Right atrium auricular region (tissue), 2 donors: ENCODE results near the gene PCTP. TPM values are rescaled to one million over a fixed set of nuclear protein-coding genes. Genes with fewer than 3 reads are reported as not detected.
A peak's percentile ranks its signal among the peaks of the same experiment; 100 is the strongest.

ENCODE experiments used
- DNase-seq: peaks from one replicate; pipeline ENCODE4 v3.0.0-alpha.2; 2019; ENCODE audit warnings: low spot score
- H3K27ac ChIP-seq, 2 donors: fragments of 200-600 bp; sonication (generic); 1 replicate in 1 of 2; 2 replicates in 1 of 2; pipeline ENCODE4 v1.5.1; 2016 to 2019
- H3K27me3 ChIP-seq, 2 donors: fragments of 200-600 bp; sonication (generic); one replicate each; pipeline versions ENCODE4 v1.5.1 to v1.6.0; 2017 to 2019
- H3K36me3 ChIP-seq: fragments of 200-600 bp; sonication (generic); one replicate; pipeline ENCODE4 v1.5.1; 2016
- H3K4me1 ChIP-seq, 2 donors: fragments of 200-600 bp; sonication (generic); one replicate each; pipeline versions ENCODE4 v1.5.1 to v1.6.0; 2017 to 2019
- H3K4me3 ChIP-seq, 2 donors: fragments of 200-600 bp; sonication (generic); 1 replicate in 1 of 2; 2 replicates in 1 of 2; pipeline ENCODE4 v1.5.1; 2017 to 2019; ENCODE audit warnings: mild to moderate bottlenecking in 1 of 2, moderate library complexity in 1 of 2
- H3K9me3 ChIP-seq, 2 donors: fragments of 200-600 bp; sonication (generic); one replicate each; pipeline ENCODE4 v1.5.1; 2019
- total RNA-seq, 2 donors: library from RNA; depleted of rRNA; stranded (reverse); fragments of >200 nt; gene quantifications; one replicate each; pipeline ENCODE4 v1.1.0, GENCODE V29; 2016
- TF ChIP-seq, protein P1 (sequence below), 2 donors: fragments of 200-600 bp; sonication (generic); IDR thresholded peaks; one replicate each; pipeline ENCODE4 v1.5.1; 2019; ENCODE audit warnings: antibody characterized with exemption in 2 of 2

Gene PCTP
- total RNA-seq, 2 donors from 2014 or later = 15.1 to 27.0 TPM

DNA sequence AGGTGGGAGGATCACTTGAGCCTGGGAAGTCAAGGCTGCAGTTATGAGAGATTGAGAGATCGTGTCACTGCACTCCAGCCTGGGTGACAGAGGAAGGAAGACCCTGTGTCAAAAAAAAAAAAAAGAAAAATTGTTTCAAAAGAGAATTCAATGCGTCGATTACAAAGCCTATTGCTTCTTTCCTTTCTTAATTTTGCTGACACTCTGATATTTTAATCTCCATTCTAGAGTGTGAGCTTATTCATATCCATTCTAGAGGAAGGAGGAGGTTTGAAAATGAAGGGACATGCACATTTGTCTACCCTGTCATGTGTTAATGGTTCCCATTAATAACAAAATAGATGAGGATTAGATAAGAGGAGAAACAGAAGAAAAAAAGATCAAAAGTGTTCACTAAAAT is 63.1 kb downstream of the PCTP start:
- Histone ChIP-seq H3K4me3 (no peak overlapping the region), H3K4me1 (no peaks in the 10 kb centered on the region), H3K36me3 (no peaks in the 10 kb centered on the region), H3K27me3 (no peaks in the 10 kb centered on the region), H3K9me3 (no peaks in the 10 kb centered on the region), H3K27ac (peak overlapping the region in 1 of 2 donors; percentile 20)
- TF ChIP-seq, protein P1, sequence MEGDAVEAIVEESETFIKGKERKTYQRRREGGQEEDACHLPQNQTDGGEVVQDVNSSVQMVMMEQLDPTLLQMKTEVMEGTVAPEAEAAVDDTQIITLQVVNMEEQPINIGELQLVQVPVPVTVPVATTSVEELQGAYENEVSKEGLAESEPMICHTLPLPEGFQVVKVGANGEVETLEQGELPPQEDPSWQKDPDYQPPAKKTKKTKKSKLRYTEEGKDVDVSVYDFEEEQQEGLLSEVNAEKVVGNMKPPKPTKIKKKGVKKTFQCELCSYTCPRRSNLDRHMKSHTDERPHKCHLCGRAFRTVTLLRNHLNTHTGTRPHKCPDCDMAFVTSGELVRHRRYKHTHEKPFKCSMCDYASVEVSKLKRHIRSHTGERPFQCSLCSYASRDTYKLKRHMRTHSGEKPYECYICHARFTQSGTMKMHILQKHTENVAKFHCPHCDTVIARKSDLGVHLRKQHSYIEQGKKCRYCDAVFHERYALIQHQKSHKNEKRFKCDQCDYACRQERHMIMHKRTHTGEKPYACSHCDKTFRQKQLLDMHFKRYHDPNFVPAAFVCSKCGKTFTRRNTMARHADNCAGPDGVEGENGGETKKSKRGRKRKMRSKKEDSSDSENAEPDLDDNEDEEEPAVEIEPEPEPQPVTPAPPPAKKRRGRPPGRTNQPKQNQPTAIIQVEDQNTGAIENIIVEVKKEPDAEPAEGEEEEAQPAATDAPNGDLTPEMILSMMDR (IDR thresholded peaks at IDR 0.05) = no peak
- no peak for DNase-seq

DNA sequence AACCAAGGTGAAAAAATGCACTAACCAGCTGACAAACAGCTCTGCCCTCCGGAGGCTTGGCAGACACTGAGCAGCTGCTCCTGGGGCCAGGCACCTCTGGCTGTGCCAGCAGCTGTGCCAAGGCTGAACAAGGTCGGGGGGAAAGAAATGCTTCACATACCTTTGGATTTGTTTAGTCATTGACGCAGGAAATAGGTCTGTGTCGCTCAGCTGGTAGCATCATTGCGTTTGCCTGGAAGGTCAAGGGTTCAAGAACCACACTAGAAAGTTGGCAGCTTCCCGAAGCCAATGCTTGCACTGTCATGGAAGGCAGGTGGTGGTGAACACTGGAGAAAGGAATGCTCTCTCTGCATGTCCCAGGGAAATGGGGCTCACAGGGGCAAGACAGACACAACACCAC is 63.5 kb downstream of the PCTP start:
- no peak for DNase-seq
- Histone ChIP-seq H3K4me3 (no peak overlapping the region), H3K27ac (peak overlapping the region in 1 of 2 donors; percentile 20), H3K4me1 (no peaks in the 10 kb centered on the region), H3K27me3 (no peaks in the 10 kb centered on the region), H3K9me3 (no peaks in the 10 kb centered on the region), H3K36me3 (no peaks in the 10 kb centered on the region)
- TF ChIP-seq, protein P1 (IDR thresholded peaks at IDR 0.05) = no peak

DNA sequence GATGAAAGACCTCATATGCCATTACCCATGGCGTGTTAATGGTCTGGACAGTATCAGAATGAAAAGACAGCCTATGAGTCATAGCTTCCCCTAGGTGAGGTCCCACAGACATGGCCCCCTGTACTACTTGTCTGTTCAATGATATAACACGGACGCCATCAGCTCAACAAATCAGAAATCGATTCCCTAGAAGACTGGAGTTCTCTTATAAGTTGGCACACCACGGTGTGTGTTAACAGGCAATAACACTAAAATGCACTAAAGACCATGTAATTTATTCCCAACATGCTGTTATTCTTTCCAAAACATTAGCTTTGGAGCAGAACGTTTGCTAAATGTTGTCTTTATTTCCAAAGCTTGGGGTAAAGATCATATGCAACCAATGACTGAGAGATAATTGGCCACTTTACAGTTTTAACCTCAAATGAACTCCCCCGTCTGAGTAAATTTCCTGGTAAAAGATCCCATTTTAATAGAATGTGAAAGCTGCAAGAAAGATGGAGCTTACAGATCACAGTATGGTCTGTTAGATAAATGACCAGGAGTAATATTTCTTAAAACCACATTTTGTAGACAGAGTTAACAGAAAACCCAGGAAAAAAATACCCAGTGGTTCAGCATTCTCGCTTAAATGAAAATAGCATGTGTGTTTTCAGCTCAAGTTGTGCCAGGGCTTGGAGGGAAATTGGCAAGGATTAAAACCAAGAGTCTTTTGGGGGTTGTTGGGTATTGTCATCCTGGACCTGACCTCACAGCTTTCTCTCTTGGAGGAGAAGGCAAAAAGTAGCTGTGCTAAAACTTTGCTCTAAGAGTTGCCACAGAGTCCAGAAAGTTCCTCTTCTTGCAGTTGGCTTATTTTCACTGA is 65.9 kb downstream of the PCTP start:
- Histone ChIP-seq H3K9me3 (no peaks in the 10 kb centered on the region), H3K36me3 (no peaks in the 10 kb centered on the region), H3K27ac (no peak overlapping the region), H3K27me3 (no peaks in the 10 kb centered on the region), H3K4me1 (no peaks in the 10 kb centered on the region), H3K4me3 (no peak overlapping the region)
- TF ChIP-seq, protein P1 (IDR thresholded peaks at IDR 0.05) = no peak
- DNase-seq = no peak

DNA sequence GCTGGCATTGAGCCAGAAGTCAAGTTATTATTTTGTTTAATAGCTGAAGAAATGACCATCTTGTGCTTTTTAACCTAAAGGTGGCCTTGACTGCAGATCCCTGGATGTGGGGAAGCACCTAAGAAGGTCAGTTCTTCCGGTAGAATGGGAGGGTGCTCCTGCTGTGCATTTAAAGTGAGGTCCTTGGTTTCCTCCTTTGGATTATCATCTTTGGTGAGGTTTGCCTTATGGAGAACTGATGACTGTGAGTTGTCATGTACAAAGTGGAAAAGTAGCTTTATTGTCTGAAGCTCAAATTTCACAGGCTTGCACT is 66.5 kb downstream of the PCTP start:
- H3K27ac ChIP-seq = no peak overlapping the region
- no peak for DNase-seq
- H3K9me3 ChIP-seq = no peaks in the 10 kb centered on the region
- no peaks in the 10 kb centered on the region for H3K27me3 ChIP-seq
- TF ChIP-seq, protein P1 (IDR thresholded peaks at IDR 0.05) = no peak
- no peaks in the 10 kb centered on the region for H3K36me3 ChIP-seq
- H3K4me1 ChIP-seq = no peaks in the 10 kb centered on the region
- no peak overlapping the region for H3K4me3 ChIP-seq

DNA sequence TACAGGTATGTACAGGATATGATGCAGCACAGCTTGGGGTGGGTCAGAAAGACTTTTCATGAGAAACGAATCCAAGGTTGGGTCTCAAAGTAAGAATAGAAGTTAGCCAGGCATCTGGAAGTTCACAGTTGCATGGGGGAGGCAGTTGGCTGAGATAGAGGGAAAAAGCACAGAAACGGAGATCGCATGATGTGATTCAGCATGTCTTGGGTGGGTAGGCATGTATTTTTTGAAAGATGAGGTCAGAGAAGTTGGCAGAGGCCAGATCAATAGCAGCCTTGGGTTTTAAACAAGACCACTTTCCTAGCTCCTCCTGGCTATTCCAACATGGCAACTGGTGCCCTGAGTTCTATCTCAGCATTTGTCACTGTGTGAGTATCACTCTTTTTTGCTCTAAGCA is 67.2 kb downstream of the PCTP start:
- no peak overlapping the region for H3K27ac ChIP-seq
- TF ChIP-seq, protein P1 (IDR thresholded peaks at IDR 0.05) = no peak
- no peaks in the 10 kb centered on the region for H3K4me1 ChIP-seq
- no peaks in the 10 kb centered on the region for H3K36me3 ChIP-seq
- DNase-seq = no peak
- no peak overlapping the region for H3K4me3 ChIP-seq
- H3K27me3 ChIP-seq = no peaks in the 10 kb centered on the region
- no peaks in the 10 kb centered on the region for H3K9me3 ChIP-seq
